ENCODE results near the gene HSD3B1.

- TF ChIP-seq CTCF (conservative IDR thresholded peaks at IDR 0.05; ENCODE audit: low read length) = no peak
- no peak for TF ChIP-seq EZH2phosphoT487 (IDR thresholded peaks at IDR 0.05; ENCODE audit: borderline replicate concordance)
Measured at GRCh38 chr1:119492763-119493162, 14.2 kb upstream of the HSD3B1 start.

Data from Loucy (cell line).